Activated naive CD4-positive, alpha-beta T cell (primary cell): ENCODE results near the gene B3GAT1.

ENCODE experiments used
- DNase-seq, 4 experiments: peaks; one replicate each; lab custom pipeline; 2025; lab: John Stamatoyannopoulos, UW

The B3GAT1 gene

DNA sequence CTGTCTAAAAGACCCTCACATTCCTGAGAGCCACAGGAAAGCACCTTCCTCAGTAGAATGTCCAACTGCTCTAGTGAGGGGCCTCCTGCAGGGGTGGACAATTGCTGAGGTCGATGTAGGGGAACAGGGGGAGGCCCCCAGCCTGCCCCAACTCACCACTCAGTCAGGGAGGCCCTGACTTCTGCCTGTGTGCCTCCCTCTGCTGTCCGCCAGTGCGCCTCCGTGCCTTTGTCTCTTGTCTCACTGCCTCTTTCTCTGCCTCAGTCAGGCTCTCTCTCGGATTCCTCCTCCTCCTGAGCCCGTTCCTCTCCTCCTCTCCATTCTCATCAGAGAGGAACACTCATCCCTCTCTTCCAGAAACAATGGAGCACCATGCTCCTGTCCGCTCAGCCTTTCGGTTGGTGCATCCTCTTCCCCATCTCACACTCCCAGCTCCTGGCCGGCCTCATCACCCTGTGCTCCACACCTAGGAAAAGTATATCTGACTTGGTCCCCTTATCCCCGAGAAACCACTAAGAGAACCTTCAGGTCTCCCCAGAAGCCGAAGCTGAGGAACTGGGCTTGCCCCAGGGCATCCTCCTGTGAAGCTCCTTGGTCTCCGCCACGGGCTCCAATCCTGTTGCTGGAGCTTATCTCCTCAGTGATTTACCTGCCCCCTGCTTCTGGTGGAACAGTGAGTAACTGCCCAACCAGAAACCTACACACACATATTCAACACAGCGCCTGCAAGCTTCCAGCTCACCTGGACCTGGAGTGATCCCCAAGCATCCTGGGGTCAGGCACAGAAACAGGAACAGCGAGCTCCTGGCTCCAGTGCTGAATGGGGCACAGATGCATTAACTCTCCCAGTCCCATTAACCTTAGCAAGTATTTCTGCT lies 2.3 kb downstream of the B3GAT1 start:
- no peak for DNase-seq

- no peak for DNase-seq
Observed at GRCh38 chr11:134407923-134408322, 4.1 kb downstream of the B3GAT1 start.

GRCh38 chr11:134407321-134407828 lies 4.7 kb downstream of the B3GAT1 start:
- DNase-seq, result no peak

- DNase-seq, result no peak
Observed at GRCh38 chr11:134406264-134407185, 5.5 kb downstream of the B3GAT1 start.

- no peak for DNase-seq
Observed at GRCh38 chr11:134405841-134406240, 6.2 kb downstream of the B3GAT1 start.

DNA sequence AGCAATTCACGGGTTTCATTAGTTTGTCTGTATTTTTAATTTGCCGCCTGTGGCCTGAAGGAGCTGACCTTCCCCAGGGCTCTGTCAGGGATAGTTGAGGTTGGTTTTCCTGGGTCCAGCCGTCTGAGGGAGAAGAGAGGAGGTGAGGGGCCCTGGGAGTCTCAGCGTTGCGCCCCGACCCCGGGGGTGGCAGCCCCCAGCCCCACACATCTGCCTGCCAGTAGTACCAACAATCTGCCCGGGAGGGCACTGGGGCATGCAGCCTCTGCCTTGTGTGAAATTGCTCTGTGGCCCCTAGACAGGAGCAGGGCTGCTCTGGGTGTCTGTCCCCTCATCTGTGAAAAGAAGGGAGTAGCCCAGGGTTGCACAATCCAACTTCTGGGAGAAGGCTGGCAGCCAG lies 6.6 kb downstream of the B3GAT1 start:
- DNase-seq, result no peak

DNA sequence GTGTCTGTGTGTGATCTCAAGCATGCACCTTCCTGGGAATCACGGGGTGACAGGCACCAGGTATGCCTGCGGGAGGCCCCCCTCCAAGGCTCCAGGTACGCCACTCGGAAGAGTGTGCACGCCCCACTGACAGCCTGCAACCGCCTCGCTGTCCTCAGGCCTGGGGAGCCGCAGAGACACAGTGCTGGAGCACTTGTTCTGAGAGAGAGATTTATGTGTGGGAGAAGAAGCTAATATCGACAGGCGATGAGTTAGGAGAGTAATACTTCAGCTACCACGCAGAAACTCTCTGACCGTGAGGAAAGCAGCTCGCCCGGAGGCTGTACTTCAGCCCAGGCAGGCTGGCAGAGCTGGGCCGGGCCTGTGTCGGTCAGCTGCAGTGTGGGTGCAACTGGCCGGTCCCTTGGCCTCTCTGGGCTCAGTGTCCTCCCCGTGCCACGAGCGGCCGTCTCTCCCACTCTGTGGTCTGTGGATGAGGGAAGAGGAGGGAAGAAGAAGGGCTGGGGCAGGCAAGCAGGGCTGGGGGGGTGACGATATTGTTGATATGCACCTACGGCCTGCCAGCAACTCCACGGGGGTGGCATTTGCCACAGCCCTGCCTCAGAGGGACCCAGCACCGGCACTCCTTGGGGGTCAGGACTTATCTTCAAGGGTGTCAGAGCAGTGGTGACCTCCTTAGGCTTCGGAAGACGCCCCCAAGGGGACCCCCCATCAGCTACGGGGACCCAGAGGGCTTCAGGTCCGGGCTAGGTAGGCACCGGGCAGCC lies 7.3 kb downstream of the B3GAT1 start:
- DNase-seq, result no peak

GRCh38 chr11:134402910-134403309 lies 9.1 kb downstream of the B3GAT1 start:
- no peak for DNase-seq

- DNase-seq, result no peak
Observed at GRCh38 chr11:134401825-134402809, 9.9 kb downstream of the B3GAT1 start.

- DNase-seq, result no peak
Observed at GRCh38 chr11:134399996-134400395, 12.0 kb downstream of the B3GAT1 start.

DNA sequence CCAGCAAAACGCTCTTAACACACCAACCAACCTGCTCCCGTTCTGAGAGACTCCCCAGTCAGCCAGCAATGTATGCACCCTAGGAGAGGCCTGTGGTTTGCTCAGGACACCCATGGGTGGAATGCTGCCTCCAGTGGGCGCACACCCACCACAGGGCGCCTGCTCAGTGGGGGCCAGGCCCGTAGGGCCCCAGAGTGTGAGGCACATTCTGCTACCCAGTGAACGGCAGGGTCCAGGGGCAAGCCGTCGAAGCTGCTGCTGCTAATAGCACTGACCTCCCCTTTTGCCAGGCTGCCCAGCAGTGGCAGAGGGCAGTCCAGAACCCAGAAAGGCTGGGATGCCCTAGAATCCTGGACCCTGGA lies 12.8 kb downstream of the B3GAT1 start:
- no peak for DNase-seq

DNA sequence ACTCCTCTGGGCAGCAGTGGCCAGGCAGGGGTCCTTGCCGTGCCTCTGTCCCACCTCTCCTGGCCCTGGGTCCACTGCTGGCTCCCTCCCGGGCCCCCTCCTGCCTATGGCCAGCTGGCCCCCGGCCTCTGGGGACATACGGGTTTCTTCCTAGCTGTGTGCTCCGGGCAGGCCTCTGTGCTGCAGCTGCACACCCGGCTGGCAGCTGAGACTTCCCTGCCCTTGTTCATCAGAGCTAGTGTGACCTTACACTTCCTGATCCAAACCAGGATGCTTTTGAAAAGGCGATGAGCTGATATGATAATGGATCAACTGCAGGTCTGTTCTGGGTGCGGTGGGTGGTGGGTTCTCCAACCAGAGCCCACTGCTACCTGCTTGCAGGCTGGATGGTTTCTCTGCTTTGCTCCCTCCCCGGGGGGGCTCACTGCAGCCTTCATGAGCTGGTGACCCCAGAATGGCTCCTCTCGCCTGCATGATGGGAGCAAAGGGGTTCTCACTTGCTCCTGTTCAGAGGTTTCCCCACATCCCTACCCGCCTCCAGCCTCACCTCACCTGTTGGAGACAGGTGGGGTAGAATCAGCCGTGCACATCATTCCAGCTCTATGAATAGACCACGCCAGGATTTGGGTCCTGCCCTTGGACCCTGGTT lies 13.3 kb downstream of the B3GAT1 start:
- no peak for DNase-seq

GRCh38 chr11:134398079-134398444 lies 14.0 kb downstream of the B3GAT1 start:
- no peak for DNase-seq

- DNase-seq, result no peak
Observed at GRCh38 chr11:134397304-134398078, 14.6 kb downstream of the B3GAT1 start.

GRCh38 chr11:134395002-134395401 lies 17.0 kb downstream of the B3GAT1 start:
- no peak for DNase-seq

DNA sequence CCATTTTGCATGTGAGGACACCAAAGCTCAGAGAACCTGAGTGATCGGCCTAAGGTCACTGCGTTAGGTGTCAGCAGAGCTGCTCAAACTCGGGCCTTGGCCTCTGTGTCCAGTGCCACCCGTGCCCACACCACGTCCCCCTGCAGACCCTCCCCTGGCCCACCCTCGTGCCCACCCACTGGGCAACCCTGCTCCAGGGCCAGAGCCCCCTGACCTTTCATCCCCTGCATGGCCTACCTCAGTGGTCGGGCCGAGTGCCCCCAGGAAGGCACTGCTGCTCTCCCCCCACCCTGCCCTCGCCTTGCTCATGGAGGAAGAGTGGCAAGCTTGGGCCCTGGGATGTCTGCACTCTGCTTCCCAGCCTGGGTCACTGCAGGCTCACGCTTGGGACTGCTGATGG lies 17.7 kb downstream of the B3GAT1 start:
- DNase-seq, result no peak

DNA sequence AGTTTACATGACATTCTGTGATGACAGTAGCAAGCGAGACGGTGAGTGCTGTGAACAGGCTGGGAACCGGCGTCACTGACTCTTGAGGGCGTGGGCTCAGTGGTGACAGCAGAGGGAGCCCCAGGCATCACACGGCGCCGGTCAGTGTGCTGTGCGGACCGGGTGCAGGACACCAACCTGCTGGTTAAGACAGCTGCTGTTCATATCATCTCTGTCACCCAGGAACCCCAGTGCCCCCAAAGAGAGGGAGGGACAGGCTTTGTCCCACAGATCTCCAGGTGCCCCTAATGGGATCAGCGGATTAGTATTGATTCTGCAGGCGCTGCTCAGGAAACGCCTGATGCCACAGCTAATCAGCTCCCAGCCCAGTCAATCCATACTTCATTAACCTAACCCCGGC lies 18.4 kb downstream of the B3GAT1 start:
- no peak for DNase-seq

DNA sequence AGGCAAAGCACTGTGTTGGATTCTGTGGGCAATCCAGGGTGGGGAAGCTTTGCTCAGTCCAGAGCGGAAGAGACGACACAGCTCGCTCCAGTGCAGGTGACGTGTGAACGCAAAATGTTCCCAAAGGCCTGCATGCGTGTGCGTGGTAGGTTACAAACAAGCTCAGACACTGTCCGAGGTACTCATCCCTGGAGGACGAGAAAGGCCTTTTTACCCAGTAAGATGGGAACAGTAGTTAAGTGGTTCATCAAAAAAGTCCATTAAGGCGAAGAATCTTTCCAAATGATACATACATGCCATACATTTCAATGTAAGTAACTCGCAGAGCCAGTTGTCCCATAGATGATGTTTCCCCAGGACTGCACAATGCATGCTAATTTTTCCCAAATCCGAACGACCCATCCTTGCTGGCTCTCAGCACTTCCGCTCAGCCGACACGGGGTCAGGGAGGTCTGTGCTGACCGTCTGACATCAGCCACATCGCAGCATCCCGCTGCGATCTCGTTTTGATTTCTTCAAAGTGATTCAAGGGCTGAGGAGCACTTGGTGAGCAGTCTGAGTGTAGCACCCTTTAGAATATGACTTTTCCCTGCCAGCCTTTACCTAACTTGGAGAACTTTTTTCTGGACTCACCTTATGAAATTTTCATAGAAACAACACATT lies 19.0 kb downstream of the B3GAT1 start:
- no peak for DNase-seq

DNA sequence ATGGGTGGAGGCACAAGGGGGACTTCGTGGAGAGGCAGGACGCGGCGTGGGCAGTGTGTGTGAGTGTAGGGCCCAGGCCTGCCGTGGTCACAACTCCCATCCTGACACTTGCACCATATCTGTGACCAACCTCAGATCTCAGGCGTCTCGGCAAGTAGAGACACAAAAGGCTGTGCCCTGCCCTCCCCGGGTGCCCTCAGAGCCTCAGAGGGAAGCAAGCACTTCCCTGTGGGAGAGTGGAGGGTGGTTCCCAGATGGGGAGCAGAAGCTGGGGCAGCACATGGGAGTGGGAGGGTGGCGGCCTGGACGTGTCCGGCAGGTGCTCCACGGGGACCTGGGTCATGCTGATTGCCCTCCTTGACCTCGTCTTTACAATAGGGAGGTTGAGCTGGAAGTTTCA lies 20.4 kb downstream of the B3GAT1 start:
- DNase-seq, result no peak
